ENCODE data around the gene LRRC57.

DNA sequence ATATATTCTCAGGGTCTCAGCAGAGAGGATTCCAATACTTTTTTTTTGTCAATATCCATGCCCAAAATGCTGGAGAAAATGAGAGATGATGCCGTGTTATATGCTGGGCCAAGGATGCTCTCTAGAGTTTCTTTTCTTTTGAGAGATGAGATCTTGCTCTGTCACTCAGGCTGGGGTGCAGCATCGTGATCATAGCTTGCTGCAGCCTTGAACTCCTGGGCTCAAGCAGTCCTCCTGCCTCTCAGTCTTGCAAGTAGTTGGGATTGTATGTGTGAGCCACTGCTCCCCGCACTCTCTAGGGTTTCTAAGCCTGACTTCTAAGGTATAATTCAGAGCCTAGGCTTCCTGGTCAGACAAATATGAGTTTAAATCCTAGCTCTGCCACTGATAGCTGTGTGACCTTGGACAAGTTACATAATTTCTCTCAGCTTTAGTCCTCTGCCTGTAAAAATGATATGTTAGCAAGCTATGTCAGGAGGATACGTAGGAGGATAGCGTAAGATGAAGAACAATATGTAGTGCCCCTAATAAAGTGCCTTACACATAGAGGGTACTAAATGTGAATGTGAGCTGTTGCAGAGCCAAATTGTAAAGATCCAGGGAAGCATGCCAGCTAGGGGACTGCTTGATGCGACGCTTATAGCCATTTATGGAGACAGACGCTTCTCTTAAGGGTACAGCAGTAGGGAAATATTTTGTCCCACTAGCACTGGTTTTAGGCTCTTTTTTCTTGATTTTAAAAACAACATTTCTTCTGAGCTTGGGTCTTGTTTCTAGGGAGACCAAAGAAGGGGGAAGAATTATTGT lies 34.2 kb upstream of the LRRC57 start:
- TF ChIP-seq EZH2phosphoT487 (IDR thresholded peaks at IDR 0.05; ENCODE audit: insufficient read depth, low read depth) = no peak
- no peak for TF ChIP-seq EZH2 (IDR thresholded peaks at IDR 0.05; ENCODE audit: insufficient read depth, poor library complexity, severe bottlenecking)

Data from GM23248 (cell line).